Peyer's patch (tissue), 4 donors: ENCODE data around the gene PRXL2B.

ENCODE experiments used
- CTCF ChIP-seq, 6 experiments: fragments of 450-650 bp in 4 of 6; fragments of 200-600 bp in 2 of 6; sonication (generic) in 1 of 6; IDR thresholded peaks; one replicate each; pipeline ENCODE4 v1.5.1; 2017 to 2019; ENCODE audit warnings: antibody characterized with exemption in 6 of 6, mild to moderate bottlenecking in 3 of 6, moderate library complexity in 1 of 6
- POLR2A ChIP-seq, 2 donors: fragments of 450-650 bp; IDR thresholded peaks; one replicate each; pipeline ENCODE4 v1.5.1; 2017; ENCODE audit warnings: antibody characterized with exemption in 2 of 2, mild to moderate bottlenecking in 2 of 2, moderate library complexity in 2 of 2

- TF ChIP-seq CTCF (IDR thresholded peaks at IDR 0.05) (no peak), POLR2A (IDR thresholded peaks at IDR 0.05) (no peak)
Measured at GRCh38 chr1:2588661-2589430, 2.3 kb downstream of the PRXL2B start.
